Stimulated activated CD8-positive, alpha-beta memory T cell treated with anti-CD3 and anti-CD28 coated beads, Interleukin-15, amount 100 ng/mL, for 4 hours (primary cell): Measurements from ENCODE around the gene PLCL1.

ENCODE experiments used
- DNase-seq, 2 donors: peaks; one replicate each; pipeline ENCODE4 v3.0.0-alpha.2; 2020; ENCODE audit warnings: low read depth in 2 of 2

The PLCL1 gene

GRCh38 chr2:197888321-197888720, 83.9 kb downstream of the PLCL1 start:
- no peak for DNase-seq

GRCh38 chr2:197889041-197889440, 84.6 kb downstream of the PLCL1 start:
- DNase-seq, result no peak

- DNase-seq, result no peak
Observed at GRCh38 chr2:197890168-197890567, 85.8 kb downstream of the PLCL1 start.

- no peak for DNase-seq
Observed at GRCh38 chr2:197891897-197892442, 87.6 kb downstream of the PLCL1 start.

- no peak for DNase-seq
Observed at GRCh38 chr2:197893403-197894177, 89.2 kb downstream of the PLCL1 start.

- DNase-seq, result no peak
Observed at GRCh38 chr2:197894751-197895274, 90.4 kb downstream of the PLCL1 start.

- no peak for DNase-seq
Observed at GRCh38 chr2:197897960-197898678, 93.7 kb downstream of the PLCL1 start.

- peak in 1 of 2 donors; percentile 29 for DNase-seq
Observed at GRCh38 chr2:197904446-197904845, 100.1 kb downstream of the PLCL1 start.

- DNase-seq, result no peak
Observed at GRCh38 chr2:197908156-197908555, 103.8 kb downstream of the PLCL1 start.

GRCh38 chr2:197908990-197909776, 104.8 kb downstream of the PLCL1 start:
- DNase-seq, result no peak

GRCh38 chr2:197911667-197912066, 107.3 kb downstream of the PLCL1 start:
- DNase-seq, result no peak

GRCh38 chr2:197913084-197913483, 108.7 kb downstream of the PLCL1 start:
- no peak for DNase-seq

- DNase-seq, result no peak
Observed at GRCh38 chr2:197914778-197915177, 110.4 kb downstream of the PLCL1 start.

- DNase-seq, result no peak
Observed at GRCh38 chr2:197915548-197916265, 111.3 kb downstream of the PLCL1 start.

- DNase-seq, result no peak
Observed at GRCh38 chr2:197919487-197919886, 115.1 kb downstream of the PLCL1 start.

- DNase-seq, result no peak
Observed at GRCh38 chr2:197920088-197920487, 115.7 kb downstream of the PLCL1 start.

- no peak for DNase-seq
Observed at GRCh38 chr2:197920592-197921201, 116.3 kb downstream of the PLCL1 start.

GRCh38 chr2:197924483-197924882, 120.1 kb downstream of the PLCL1 start:
- no peak for DNase-seq

GRCh38 chr2:197925204-197925603, 120.8 kb downstream of the PLCL1 start:
- no peak for DNase-seq

- no peak for DNase-seq
Observed at GRCh38 chr2:197925976-197926375, 121.6 kb downstream of the PLCL1 start.

GRCh38 chr2:197926673-197927072, 122.3 kb downstream of the PLCL1 start:
- no peak for DNase-seq
